HG02798 (cell line): Measurements from ENCODE around the gene MGAT4C.

Source experiments
- ATAC-seq: cut with Tn5 transposase; IDR thresholded peaks from one replicate; pipeline ENCODE4 v1.9.1; 2021; ENCODE audit warnings: mild to moderate bottlenecking; ENCODE audit not compliant: unreplicated experiment, poor library complexity

Gene MGAT4C

DNA sequence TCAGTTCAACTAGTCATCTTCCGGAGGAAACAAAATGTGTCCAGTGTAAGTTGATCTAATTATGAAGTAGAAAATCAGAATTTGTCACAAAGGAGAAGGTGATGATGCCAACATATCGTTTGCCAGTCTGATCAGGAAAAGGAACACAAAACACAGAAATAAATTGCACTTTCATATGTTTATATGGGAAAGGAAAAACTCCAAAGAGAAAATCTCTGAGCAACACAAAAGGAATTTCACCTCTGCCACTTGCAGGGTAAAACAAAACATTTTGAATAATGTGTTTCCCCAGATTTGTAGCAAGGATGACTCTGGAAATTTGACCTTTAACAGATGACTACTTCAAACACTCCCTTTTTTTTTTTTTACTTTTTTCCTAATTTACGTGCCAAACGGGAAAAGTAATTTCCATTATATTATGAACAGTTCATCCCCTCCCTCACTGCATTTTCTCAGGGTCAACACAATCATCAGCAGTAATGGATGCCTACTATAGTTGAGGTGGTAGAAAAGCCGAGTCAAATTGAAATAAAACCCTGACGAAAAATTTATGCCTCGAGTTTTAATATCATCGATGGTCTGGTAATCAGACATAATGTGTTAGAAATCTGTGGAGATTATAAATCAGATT is 25.6 kb downstream of the MGAT4C start:
- ATAC-seq: no peak

DNA sequence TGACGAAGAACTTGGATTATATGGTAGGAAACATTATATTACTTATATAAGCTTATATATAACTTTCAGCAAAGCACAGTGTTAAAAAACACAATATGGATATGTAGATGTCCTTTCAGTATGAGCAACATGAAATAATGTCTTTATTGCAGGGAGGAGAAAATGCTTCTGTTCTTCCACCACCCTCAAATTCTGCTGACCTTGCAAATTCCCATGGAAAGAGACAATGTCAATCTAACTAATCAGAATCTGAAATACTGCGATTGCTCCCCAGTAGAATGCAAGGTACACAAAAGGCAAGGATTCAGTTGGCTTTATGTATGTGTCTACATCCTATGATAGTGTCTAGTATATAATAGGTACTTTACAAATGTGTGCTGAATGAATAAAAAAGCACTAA is 26.4 kb downstream of the MGAT4C start:
- no peak for ATAC-seq

DNA sequence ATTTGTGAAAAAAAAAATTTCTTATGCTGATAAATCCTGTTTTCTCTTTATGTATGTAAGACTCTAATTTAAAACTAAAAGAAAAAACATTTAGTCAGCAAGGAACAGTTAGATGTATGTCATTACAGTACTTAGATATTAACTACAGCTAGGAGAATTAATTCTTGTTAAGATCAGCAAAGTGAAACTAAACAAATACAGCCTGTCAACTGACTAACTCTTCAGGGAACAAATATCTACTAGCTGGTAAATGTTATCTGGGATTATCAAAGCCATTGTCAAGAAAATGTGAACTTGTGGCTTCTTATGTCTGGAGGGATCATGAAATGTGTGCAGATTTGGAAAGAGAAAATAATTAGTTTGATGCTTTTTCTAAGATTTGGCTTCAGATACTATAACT is 27.5 kb downstream of the MGAT4C start:
- ATAC-seq: no peak

DNA sequence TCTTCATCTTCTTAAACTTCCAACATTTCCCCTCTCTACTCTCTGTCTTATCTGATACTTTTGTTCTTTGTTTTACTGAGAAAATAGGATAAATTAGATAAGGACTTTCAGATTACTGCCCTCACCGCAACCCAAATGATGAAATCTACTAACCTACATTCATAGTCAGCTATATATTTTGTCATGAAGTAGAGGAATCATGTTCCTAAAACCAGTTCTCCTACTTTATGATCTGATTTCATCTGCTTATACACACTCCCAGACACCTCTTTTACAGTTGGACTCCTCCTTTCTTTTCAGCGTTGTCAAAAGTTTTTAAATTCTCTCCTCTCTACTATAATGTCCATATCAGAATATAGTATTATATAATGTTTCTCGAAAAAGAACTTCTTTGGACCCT is 29.7 kb downstream of the MGAT4C start:
- no peak for ATAC-seq

DNA sequence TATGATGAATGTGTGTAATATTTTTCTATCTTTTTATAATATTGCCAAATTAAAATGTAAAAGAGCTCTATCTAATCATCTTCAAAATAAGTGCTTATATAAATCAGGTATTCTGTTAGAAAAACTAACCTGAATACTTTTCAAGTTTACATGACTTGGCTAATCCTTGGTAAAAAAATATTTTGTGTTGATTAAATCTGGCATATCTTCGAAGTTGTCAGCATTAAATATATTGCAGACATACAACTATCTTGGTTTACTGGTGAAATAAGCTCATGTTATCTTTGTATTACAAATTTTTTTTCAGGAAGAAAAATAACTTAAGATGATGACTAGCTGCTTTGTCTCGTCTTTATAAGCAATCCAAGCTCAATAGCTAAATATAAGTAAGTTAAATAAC is 39.6 kb downstream of the MGAT4C start:
- no peak for ATAC-seq

DNA sequence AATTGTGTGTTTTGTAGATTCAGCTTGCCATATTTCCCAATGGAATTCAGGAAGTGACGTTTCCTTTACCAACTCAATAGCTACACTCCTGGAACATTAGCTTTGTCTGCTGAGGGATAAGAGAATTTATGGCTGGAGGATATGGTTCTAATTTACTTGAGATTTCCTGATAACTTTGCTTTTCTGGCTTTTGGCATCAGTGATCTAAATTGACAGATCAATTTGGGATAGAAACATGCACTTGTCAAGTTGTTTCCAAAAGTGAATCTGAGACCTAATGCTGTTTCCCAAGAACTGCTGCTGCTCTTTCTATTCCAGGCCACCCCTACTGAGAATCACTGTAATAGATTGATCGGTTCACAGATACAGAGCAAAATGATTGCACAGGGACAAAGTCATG is 43.2 kb downstream of the MGAT4C start:
- no peak for ATAC-seq

DNA sequence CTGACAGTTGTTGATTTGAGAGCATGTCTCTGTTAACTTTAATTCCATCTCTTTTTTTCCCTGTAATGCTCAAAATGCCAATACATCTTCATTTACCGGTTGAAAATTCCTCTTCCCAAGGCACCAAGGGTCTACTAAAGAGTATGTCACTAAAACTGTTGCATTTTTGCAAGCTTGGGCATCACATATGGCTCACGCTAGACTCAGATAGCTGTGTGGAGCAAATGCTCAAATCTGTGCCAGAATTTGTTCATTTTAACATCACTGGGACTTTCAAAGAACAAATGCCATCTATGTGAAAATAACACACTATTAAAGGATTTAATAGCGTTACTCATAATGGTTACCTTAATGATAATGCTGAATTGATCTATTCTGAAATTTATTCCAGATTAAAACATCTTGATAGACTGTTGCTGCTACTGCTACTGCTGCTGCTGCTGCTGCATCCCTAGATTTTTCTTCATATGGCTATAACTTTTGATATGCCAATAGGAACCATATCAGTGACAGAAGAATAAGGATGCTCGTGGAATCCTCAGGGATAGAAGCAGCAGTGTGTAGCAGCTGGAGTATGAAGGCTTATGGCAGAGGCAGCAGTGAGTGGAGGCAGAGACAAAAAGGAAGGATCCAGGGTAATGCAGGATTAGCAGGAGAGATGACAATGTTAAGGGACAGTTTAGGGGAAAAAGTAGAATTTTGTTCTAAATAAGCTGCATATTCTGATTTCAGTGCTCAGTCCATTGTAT is 57.3 kb downstream of the MGAT4C start:
- no peak for ATAC-seq

DNA sequence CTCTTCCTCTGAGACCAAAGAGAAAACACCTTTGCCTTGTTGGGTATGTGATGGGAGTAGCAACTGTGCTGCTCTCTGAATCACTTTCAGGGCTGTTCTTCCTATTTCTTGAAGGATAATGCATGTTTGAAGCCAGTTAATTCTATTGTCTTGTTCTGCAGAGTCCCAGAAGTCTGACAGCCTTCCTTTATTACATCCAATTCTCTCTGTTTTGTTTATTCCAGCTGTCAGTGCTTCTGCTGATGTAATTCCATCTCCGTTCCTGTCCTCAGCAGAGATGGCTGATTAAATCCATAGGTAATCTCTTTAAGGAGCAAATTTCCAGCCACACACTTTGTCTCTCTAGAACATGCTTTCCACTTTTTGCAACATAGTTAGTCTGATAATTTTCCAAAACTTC is 59.7 kb downstream of the MGAT4C start:
- ATAC-seq: no peak

DNA sequence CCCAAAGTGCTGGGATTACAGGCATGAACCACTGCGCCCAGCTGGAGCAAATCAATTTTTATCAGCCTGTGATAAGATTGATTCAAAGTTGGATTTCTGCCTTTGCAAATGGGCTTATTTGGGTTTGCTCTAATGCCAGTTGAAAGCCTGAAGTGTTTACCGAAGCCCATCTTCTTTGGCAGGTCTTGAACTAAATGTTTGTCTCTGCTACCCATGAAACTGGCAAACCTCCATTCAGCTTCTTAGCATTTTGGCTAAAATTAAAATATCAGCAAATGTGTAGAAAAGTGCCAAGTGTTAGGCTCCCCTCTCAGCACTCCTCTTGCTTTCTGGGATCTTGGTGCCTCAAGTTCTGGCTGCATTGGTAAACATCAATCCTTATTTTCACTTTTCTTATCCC is 61.5 kb downstream of the MGAT4C start:
- ATAC-seq: no peak

DNA sequence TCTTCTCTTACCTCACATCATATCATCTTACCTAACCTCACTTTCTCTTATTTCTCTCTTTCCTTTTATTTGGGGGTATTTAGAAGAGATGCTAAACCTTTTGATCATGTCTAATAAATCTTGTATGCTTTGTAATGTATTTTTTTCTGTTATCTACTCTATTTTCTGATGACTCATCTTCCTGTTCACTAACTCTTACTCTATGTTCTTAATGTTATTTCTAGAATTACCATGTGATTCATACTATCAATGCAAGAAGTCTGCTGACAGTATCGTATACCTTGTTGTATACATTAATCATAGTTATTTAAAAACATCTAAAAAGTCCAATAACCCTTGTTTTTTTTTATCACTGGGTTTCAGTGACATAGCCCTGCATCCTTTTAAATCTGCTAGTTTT is 62.3 kb downstream of the MGAT4C start:
- ATAC-seq: no peak

DNA sequence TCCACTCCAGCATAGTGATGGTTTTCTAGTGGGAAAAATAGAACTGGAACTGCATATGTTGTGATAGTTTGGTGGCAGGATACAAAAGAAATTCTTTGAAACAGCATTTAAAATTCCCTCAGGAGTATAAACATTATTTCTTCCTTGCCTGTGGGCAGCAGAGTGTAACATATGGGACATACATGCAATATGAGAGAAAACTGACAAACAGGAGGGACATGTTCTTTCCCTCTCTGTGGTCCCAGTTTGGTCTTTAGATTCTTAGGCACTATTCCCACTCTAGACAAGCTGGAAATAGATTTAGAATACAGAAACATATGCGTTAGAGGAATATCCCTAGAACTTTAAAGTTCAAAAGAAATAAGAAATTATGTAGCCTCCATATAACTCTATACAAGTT is 68.0 kb downstream of the MGAT4C start:
- ATAC-seq: no peak

DNA sequence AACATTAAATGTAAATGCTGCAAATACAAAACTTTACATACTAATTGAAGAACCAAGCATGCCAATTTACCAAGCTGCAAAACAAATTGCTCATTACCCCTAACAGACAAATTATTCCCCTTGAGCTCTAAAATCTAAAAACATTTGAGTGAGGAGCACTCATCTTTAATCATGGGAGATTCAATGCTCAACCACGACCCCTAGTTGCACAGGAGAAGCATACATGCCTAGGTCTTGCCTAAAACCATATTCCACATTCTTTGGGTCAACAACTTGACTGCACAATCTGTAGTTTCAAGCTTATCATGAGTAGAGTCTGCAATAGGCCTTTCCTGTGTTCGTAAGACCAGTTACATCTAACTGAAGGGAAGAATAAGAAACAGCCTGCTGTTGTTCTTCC is 69.7 kb downstream of the MGAT4C start:
- ATAC-seq: no peak

DNA sequence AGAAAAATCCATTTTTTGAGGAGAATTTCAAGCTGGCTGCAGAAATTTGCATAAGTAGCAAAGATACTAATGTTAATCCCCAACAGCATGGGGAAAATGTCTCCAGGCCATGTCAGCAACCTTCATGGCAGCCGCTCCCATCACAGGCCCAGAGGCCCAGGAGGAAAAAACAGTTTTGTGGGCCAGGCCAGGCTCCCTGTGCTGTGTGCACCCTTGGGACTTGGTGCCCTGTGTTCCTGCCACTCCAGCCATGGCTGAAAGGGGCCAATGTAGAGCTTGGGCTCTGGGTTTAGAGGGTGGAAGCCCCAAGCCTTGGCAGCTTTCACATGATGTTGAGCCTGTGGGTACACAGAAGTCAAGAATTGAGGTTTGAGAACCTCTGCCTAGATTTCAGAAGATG is 76.3 kb downstream of the MGAT4C start:
- ATAC-seq: no peak

DNA sequence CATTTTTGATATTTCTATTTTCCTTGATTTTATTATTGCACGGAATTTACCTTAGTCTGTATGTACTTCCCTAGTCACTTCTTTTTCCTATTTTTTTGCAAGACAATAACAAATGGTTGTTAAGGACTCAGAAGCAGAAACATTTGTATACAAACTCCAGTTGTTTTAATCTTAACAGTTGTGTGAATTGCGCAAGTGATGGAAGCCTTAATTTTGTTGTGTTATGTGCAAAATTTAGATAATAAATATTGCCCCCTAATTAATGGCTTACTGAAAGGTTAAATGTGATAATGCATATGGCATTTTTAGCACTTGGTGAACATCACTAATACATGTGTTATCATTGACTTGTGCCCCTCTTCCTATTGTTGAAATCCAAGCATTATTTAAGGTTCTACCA is 82.0 kb downstream of the MGAT4C start:
- ATAC-seq: no peak

DNA sequence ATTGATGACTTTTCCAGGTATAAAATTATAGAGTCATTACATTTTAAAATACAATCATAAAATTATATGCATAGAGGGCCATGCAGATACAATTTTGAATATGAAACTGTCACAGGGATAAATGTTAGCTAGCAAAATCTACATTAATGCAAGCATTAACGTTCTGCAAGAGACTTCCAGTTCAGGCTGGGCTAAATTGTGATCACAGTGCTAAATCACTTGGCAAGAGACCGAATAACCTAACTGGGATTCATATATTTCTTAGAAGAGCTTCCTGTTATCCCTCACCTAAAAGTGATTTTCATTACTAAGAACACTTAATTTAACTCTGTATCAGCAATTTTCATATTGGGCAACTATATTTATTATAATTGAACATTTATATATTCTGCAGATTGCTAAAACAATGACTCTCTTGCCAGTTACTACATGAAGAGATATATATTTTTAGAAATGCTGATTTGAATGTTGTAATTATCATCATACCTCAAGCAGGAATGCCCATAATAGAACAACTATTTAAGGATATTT is 83.2 kb downstream of the MGAT4C start:
- ATAC-seq: no peak

DNA sequence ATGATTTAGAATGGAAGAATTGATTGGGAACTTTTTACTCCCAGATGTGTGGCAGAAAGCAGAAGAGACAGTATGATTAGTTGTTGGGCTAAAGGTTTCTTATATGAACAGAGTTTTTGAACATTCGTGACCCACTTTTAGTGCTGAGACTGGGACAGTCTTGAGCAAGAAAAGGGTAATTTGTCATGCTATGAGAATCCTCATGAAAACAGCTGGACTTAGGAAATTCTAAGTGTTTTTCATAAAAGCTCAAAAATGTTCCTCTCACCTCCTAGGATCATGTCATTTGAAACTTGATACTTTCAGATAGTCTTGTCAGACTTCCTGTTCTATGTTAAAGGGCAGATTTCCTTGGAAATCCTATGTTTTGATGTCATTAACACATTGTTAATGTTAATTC is 86.1 kb downstream of the MGAT4C start:
- no peak for ATAC-seq

DNA sequence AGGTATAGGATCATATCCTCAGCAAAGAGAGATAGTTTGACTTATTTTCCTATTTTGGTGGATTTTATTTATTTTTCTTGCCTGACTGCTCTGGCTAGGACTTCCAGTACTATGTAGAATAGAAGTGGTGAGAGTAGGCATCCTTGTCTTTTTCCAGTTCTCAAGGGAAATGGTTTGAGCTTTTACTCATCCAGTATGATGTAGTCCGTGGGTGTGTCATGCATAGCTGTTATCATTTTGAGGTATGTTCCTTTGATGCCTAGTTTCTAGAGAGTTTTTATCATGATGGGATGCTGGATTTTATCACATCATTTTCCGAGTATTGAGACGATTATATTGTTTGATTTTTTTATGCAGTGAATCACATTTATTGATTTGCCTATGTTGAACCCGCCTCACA is 97.2 kb downstream of the MGAT4C start:
- no peak for ATAC-seq

DNA sequence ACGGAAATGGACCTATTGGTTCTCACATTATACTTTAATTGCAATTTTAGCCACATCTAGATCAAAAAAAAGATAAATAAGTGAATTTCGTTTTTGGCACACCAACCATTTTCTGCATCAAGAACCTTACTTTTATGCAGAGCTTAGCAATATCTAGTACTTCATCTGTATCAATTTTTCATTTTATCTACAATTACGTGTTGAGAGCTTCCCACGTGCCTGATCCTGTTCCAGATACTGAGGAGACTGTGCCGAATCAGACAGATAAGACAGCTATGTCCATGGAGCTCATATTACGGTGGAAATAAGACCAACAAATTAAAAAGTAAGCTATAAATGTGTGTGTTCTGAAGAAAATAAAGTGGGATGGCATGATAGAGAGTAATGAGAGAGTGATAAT is 101.6 kb downstream of the MGAT4C start:
- no peak for ATAC-seq

DNA sequence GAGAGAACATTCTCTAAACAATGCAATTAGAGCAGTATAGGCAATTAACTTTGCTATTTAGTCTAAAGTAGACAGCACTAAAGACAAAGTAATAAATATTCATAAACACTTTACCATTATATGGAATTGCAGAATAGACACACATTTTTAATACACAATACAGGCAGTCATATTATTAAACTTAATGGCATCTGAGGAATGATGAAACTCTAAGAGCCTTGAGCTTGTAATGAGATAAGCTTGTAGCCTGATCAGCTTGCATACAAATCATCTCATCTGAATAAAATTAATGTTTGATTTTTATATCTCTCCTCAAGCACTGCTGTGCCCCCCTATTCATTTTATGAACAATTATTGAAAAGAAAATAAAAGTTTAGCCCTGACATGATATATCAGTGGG is 107.6 kb downstream of the MGAT4C start:
- no peak for ATAC-seq

DNA sequence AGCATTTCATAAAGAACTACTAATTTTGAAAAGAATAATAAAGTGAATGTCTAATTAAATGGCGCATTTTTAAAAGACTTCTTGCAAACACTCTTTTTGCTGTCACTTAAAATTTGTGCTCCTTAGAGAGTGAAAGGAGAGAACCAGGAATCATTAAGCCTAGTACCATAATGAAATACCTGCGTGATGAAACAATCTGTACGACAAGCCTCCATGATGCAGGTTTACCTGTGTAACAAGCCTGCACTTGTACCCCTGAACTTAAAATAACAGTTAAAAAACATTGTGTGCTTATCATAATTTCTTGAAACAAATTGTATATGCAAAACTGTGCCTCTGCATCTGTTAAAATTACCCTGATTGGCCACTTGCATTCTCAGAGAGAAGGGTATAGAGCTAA is 108.1 kb downstream of the MGAT4C start:
- ATAC-seq: no peak

DNA sequence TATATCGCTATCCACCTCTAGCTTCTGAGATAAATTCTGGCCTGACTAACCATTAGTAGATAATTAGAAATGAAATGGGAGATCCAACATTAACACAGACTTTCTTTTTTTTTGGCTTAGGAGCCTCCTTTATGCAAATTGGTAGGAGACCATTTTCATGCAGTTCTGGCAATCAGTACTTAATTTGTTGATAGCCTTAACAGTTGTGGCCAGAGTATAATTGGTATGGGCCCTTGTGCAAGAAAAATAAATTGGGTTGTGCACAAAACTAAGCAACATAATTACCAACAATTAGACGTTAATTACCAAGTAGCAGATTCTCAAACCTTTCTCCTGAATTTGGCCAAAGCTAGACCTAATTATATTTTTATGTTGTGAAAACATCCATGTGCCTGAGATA is 111.0 kb downstream of the MGAT4C start:
- no peak for ATAC-seq

DNA sequence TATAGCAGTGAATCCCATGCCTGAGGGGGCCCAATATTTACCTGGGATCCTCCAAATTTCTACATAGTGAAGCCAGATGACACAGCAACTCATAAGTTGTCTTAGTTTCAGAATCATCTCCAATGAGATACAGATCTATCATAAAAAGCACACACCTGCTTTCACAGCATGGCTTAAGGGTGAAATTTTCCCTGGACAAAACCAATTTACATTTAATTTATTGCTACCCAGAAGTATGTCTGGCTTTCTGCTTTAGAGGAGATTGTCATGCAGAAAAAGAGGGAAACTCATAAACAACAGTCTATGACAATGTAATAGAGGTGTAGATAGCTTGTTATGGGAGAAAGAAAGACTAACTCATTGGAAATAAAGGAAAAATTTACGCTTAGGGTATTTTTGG is 113.0 kb downstream of the MGAT4C start:
- no peak for ATAC-seq
